RCC 7860 (cell line): ENCODE results near the gene DPF3.

Experiments used
- DNase-seq: peaks from one replicate; pipeline ENCODE4 v3.0.0-alpha.2; 2015; ENCODE audit warnings: low spot score
- FAIRE-seq: peaks from 2 replicates; lab custom pipeline; 2012; peaks lifted over from hg19 to GRCh38; lab: Jason Lieb, UNC

The DPF3 gene

GRCh38 chr14:72608391-72609204 is 285.3 kb downstream of the DPF3 start:
- FAIRE-seq (peak; percentile 77), DNase-seq (peak; percentile 83)

- DNase-seq, result peak; percentile 64
- peak; percentile 63 for FAIRE-seq
Measured at GRCh38 chr14:72607386-72608130, 286.3 kb downstream of the DPF3 start.

GRCh38 chr14:72606879-72607278 is 287.0 kb downstream of the DPF3 start:
- DNase-seq (no peak), FAIRE-seq (no peak)

GRCh38 chr14:72605921-72606220 is 288.0 kb downstream of the DPF3 start:
- FAIRE-seq (no peak), DNase-seq (no peak)

GRCh38 chr14:72605096-72605920 is 288.6 kb downstream of the DPF3 start:
- FAIRE-seq (no peak), DNase-seq (no peak)

- FAIRE-seq, result no peak
Measured at GRCh38 chr14:72604133-72604532, 289.8 kb downstream of the DPF3 start.

GRCh38 chr14:72603639-72604038 is 290.3 kb downstream of the DPF3 start:
- FAIRE-seq (no peak), DNase-seq (no peak)

More at GRCh38 chr14:72604133-72604532, 289.8 kb downstream of the DPF3 start:
- no peak for DNase-seq

GRCh38 chr14:72600551-72601330 is 293.2 kb downstream of the DPF3 start:
- DNase-seq (no peak), FAIRE-seq (no peak)

- FAIRE-seq, result no peak
- no peak for DNase-seq
Measured at GRCh38 chr14:72599579-72600470, 294.1 kb downstream of the DPF3 start.

- FAIRE-seq, result no peak
- DNase-seq, result no peak
Measured at GRCh38 chr14:72598306-72598705, 295.6 kb downstream of the DPF3 start.

- no peak for DNase-seq
- no peak for FAIRE-seq
Measured at GRCh38 chr14:72597252-72598233, 296.4 kb downstream of the DPF3 start.

GRCh38 chr14:72595152-72595862 is 298.6 kb downstream of the DPF3 start:
- DNase-seq (no peak), FAIRE-seq (no peak)

GRCh38 chr14:72594099-72594901 is 299.6 kb downstream of the DPF3 start:
- DNase-seq (no peak), FAIRE-seq (no peak)

GRCh38 chr14:72591391-72591790 is 302.5 kb downstream of the DPF3 start:
- DNase-seq (no peak), FAIRE-seq (no peak)

- no peak for DNase-seq
- no peak for FAIRE-seq
Measured at GRCh38 chr14:72590577-72590976, 303.3 kb downstream of the DPF3 start.

GRCh38 chr14:72589652-72590051 is 304.2 kb downstream of the DPF3 start:
- DNase-seq, result no peak
- no peak for FAIRE-seq

GRCh38 chr14:72588521-72588920 is 305.4 kb downstream of the DPF3 start:
- no peak for FAIRE-seq

More at GRCh38 chr14:72588521-72588920, 305.4 kb downstream of the DPF3 start:
- DNase-seq, result no peak
